Hematopoietic multipotent progenitor cell (in vitro differentiated cells): ENCODE measurements around the gene XIRP2. TPM values are rescaled to one million over a fixed set of nuclear protein-coding genes. Genes with fewer than 3 reads are reported as not detected.

Experiments used
- DNase-seq, 3 donors: peaks; one replicate each; pipeline ENCODE4 v3.0.0-alpha.2; 2011 to 2015; ENCODE audit warnings: low read depth in 2 of 3, low spot score in 2 of 3
- total RNA-seq: library from RNA; depleted of rRNA; stranded (reverse); fragments of >200 nt; gene quantifications from one replicate; pipeline ENCODE4 v1.2.3, GENCODE V29; 2012

The XIRP2 gene
- total RNA-seq, 1 donor, result 0.27 TPM

- no peak for DNase-seq
These were observed 243.8 kb downstream of the XIRP2 start for GRCh38 chr2:167132066-167132465.

- DNase-seq, result no peak
These were observed 244.8 kb downstream of the XIRP2 start for GRCh38 chr2:167132906-167133555.

- no peak for DNase-seq
These were observed 245.3 kb downstream of the XIRP2 start for GRCh38 chr2:167133614-167134013.

GRCh38 chr2:167134381-167135072 lies 246.2 kb downstream of the XIRP2 start:
- DNase-seq, result peak in 1 of 3 donors; percentile 20

- peak in 2 of 3 donors; percentile 84 to 96 for DNase-seq
These were observed 247.4 kb downstream of the XIRP2 start for GRCh38 chr2:167135706-167136105.

GRCh38 chr2:167136879-167137596 lies 248.8 kb downstream of the XIRP2 start:
- no peak for DNase-seq

- DNase-seq, result no peak
These were observed 252.1 kb downstream of the XIRP2 start for GRCh38 chr2:167140330-167140729.

- no peak for DNase-seq
These were observed 252.5 kb downstream of the XIRP2 start for GRCh38 chr2:167140767-167141166.

- DNase-seq, result no peak
These were observed 254.3 kb downstream of the XIRP2 start for GRCh38 chr2:167142554-167142953.

GRCh38 chr2:167144179-167144898 lies 256.1 kb downstream of the XIRP2 start:
- no peak for DNase-seq

GRCh38 chr2:167147271-167147941 lies 259.1 kb downstream of the XIRP2 start:
- DNase-seq, result no peak

GRCh38 chr2:167151894-167152293 lies 263.6 kb downstream of the XIRP2 start:
- no peak for DNase-seq

GRCh38 chr2:167157523-167157922 lies 269.2 kb downstream of the XIRP2 start:
- no peak for DNase-seq

- no peak for DNase-seq
These were observed 288.9 kb downstream of the XIRP2 start for GRCh38 chr2:167177196-167177595.

GRCh38 chr2:167181134-167181533 lies 292.9 kb downstream of the XIRP2 start:
- DNase-seq, result no peak

- no peak for DNase-seq
These were observed 293.4 kb downstream of the XIRP2 start for GRCh38 chr2:167181688-167182087.

- DNase-seq, result no peak
These were observed 294.1 kb downstream of the XIRP2 start for GRCh38 chr2:167182403-167182802.

- DNase-seq, result no peak
These were observed 295.7 kb downstream of the XIRP2 start for GRCh38 chr2:167183931-167184330.

- DNase-seq, result no peak
These were observed 298.2 kb downstream of the XIRP2 start for GRCh38 chr2:167186465-167186864.

- no peak for DNase-seq
These were observed 298.9 kb downstream of the XIRP2 start for GRCh38 chr2:167187049-167187727.
